Hippocampal formation (tissue), 2 donors: ENCODE measurements around the gene FAM124A.
A peak's percentile ranks its signal among the peaks of the same experiment; 100 is the strongest.

Experiments used
- DNase-seq, 2 donors: peaks; one replicate each; lab custom pipeline; 2025; lab: John Stamatoyannopoulos, UW

The FAM124A gene

DNA sequence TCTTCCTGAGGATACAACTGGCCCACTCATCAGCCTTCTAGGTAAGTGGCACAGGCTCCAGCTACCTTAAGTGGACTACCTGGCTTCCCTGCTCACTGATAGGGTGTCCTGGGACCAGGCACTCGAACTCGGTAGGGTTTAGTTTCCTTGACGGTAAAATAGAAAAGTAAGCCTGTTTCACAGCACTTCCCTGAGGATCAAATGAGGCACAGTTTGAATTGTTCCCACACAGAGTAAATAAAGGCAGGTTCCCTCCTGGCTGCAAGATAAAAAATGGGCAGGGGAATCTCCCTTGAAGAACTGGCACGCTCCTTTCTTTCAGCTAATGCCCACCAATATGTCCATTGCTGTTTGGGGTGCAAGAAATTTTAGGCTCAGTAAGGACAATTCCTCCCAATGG lies 1.1 kb upstream of the FAM124A start:
- no peak for DNase-seq

- DNase-seq, result no peak
These were observed 543 bp upstream of the FAM124A start for GRCh38 chr13:51221674-51222036.

DNA sequence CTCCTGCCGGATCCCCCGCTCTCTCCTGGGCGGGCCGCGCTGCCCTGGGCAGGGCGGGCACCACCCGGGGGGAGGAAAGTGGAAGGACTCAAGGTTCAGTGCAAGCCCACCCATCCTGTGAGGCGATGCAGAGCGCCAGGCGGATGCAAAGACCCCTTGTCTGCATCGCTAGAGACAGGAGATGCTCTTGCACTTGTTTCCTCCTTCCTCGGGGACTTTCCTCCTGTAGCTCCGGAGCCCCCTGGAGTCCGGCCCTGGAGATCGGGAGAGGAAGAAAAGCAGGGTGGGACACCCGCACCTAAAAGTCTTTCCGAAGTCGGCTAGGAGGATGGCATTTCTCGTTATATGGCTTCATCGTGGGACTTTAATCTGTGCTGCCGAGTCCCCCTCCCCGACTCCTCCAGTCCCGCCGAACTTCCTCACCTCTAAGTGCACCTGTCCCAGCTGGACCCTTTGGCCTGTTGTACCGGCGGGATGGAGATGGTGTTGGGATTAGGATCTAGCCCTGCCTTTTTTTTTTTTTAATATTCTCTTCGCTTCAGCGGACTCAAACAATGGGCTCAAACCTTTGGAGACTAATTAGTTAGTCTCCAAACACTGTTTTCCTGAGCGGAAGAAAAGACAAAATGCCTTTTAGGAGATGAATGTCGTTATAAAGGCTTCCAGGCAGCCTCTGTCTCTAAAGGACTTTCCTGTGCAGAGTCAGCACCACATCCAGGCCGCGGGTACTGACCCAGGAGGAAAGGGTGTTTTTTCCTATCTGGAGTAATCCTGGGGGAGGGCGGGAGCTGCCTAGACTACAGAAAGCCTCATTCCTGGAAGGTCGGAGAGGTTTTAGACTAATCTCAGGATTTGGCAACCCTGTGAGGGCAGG lies 725 bp downstream of the FAM124A start:
- DNase-seq, result peak in 1 of 2 donors; percentile 65

GRCh38 chr13:51223560-51224270 lies 1.5 kb downstream of the FAM124A start:
- DNase-seq, result peak; percentile 51 to 72

DNA sequence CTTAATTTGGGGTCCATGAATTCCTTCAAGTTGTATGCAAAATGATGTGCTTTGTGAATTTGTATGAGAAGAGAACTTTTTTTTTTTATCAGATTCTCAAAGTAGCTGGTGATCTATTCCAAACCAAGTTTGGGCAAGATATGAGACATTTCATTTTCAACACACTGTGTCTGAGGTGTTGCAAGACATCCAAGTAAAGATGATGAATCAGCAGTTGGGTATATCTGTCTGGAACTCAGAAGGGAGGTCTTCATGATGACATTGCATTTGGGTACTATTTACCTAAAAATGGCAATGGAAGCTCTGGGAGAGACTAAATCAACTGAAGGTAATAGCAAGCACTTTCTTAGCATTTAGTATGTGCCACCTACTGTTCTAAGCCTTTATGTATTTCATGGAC lies 2.8 kb downstream of the FAM124A start:
- DNase-seq, result no peak

GRCh38 chr13:51227404-51227803 lies 5.2 kb downstream of the FAM124A start:
- DNase-seq, result no peak

- DNase-seq, result no peak
These were observed 7.0 kb downstream of the FAM124A start for GRCh38 chr13:51229101-51229719.

DNA sequence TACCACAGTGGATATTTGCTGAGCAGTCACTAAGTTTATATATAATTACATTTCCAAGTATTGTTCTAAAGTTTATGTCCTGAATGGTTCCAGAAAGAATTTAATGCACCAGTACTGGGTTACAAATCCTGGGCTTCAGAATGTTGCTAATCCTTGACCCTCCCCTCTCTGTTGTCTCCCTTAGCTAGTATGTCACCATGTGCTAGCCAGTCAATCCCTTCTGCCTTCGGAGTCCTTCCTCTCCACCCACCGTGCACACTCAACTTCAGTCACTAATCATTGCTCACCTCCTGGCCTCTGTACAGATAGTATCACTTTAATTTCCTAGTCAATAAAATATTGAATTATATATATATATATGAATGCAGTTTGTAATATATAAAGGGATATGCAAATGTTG lies 7.5 kb downstream of the FAM124A start:
- DNase-seq, result no peak

GRCh38 chr13:51230477-51231105 lies 8.4 kb downstream of the FAM124A start:
- DNase-seq, result peak; percentile 34 to 56

DNA sequence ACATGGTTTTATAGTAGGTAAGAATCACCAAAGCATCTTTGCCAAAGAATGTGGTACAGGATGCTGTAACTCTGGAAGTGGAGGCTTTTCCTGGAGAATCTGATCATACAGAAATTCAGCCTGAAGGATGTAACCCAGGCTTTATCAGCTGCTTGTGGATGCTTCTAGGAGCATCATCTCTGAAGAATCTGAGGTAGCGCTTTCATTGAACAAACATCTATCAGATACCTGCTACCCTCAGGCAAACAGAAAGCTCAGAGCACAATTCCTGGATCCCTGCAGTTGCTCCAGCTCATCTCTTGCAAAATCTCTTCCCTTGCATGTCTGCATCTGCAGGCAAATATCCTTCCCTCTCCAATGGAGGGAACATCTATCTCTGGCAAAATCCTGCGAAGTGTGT lies 9.3 kb downstream of the FAM124A start:
- no peak for DNase-seq

DNA sequence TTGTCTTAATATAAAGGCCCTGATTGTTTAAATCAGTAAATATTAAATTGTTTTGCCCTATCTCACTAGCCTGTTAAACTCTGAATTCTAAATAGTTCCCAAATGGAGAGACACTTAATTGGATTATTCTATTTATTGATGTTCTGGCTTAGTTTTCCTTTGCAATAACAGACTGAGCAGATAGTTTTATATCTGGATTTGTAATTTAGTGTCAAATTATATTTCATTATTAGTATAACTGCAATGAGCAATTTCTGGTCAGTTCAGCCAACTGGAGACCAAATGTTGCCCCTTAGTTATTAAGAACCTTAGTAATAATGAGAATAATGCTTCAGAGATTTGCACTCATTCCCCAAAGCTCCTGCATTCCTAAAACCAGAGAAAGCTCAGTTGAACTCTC lies 10.1 kb downstream of the FAM124A start:
- no peak for DNase-seq

DNA sequence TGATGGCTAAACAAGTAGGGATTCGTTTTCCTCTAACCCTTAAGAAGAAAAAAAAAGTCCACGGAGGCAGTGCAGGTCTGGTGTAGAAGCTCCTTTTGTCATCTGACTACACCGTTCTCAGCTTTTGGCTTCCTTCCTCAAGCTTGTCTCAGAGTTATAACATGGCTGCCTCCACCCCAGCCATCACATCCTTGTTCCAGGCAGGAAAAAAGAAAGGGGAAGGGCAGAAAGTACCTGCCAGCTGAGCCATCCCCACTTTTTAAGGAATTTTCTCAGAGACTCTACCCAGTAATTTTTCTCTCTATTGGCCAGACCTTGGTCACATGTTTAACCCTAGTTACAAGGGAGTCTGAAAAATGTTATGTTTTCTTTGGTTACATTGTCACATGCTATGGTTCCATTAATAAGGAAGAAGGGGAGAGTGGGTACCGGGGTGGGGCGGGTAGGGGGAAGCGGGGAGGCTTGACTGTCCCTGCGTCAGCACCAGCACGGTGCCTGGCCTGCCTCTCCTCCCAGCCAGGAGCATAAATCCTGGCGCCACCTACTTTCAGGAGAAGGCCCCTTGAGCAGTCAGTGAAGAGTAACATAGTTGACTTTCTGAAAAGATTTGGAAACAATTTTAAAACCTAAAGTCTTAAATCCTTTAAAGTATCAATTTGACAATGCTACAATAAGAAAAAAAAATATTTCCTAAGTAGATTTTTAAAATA lies 11.1 kb downstream of the FAM124A start:
- DNase-seq, result no peak

- no peak for DNase-seq
These were observed 12.5 kb downstream of the FAM124A start for GRCh38 chr13:51234676-51235075.

DNA sequence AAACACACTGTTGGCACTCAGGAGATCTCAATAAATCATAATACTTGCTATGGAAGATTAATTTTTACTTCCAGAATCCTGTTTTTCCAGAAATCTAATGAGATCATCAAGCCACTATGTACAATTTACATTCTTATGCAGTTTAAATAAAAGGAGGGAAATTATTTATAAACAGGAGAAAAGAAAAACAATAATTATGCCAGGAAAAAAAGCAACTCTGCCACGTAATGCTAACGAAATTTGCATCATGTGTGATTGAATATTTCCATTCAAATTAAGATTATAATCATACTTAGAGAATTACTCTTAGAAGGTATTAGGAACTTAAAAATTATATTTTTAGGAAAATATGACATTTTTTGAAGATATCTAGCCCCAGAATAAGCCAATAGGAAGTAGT lies 13.0 kb downstream of the FAM124A start:
- no peak for DNase-seq

GRCh38 chr13:51235756-51236490 lies 13.7 kb downstream of the FAM124A start:
- no peak for DNase-seq

DNA sequence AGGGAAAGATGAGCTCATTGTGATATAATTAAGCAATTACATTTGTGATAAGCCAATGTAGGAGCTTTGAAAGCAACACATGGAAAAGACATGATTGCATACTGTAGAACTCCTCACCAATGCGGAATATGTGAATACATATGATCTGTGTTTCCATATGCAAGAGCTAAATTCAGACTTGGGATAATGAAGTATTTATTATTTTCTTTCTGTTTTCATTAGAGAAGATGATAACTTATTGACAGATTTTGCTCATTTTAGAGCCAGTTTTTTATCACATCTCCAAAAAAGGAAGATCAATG lies 14.2 kb downstream of the FAM124A start:
- DNase-seq, result no peak

DNA sequence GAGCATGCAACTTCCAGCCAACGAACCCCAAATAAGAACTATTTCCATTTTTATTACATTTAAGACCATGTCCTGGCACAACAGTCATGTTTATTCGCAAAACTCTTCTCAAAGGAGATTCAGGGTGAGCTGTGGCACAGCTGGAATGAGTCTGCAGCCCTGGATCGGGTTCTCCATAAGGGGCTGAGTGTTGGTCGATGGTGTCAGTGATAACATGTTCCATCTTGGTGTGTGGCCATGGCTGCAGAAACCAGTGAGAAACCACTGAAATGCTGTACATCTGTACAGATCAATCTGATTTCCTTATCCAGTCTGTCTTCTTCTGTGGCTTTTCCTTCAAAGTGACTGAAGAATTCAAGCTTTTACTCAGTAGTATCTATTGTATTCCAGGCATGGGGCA lies 15.2 kb downstream of the FAM124A start:
- no peak for DNase-seq

DNA sequence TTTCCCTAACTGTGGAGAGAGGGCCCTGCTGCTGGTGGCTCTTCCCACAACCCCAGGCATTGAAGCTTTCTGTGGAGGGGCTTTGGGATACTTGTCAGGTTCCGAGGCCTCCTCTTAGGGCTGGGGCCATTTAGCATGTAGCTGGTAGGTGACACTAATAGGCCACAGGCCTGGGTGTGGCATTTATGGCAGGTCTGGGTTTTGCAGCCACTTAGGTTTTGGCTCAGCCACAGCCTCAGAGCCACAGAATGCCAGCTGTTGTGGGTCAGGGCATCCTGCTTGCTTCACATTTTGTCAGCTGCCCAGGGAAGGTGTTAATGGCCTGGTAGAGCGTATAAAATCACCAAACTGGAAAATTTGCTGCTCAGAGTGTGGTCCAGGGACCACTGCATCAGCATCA lies 15.7 kb downstream of the FAM124A start:
- no peak for DNase-seq

GRCh38 chr13:51240178-51240577 lies 18.0 kb downstream of the FAM124A start:
- no peak for DNase-seq

DNA sequence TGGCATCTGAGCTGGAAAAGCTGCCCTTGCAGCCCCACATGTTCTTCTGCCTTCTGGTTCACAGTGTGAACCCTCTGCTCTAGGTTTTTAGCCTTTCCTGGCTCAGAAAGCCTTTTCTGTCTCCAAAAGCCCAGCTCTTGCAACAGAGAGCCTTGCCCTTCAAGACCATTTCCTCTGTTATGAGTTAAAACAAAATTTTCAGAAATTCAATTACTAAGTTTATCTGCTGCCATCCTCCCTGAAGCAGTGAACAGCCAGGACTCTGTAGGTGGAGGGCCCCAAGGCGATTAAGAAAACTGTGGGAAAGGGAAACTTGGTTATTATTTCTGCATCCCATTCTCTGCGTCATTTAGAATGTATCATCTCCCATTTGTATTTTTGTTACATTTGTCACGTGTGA lies 18.8 kb downstream of the FAM124A start:
- no peak for DNase-seq

DNA sequence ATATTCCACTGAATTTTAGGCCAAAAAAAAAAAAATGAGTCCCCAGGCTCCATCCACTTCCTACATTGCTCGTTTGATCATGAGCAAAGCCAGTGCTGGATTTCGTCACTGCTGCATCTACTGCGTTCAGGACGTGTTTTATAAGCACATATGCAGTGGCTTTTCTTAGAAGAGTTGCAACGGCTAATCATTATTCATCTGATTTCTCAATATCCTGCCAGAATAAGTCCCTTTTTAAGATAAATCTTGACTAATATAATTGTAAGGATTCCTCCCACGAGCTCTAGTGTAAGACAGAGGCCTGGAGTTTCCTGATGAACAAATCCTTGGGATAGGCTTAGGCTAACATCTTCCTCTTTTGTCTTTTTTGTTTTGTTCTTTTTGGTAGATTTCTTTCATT lies 19.5 kb downstream of the FAM124A start:
- DNase-seq, result no peak
